ENCODE measurements around the gene CP. TPM values are rescaled to one million over a fixed set of nuclear protein-coding genes. Genes with fewer than 3 reads are reported as not detected.
A peak's percentile ranks its signal among the peaks of the same experiment; 100 is the strongest.

The CP gene
- total and polyA plus RNA-seq, 2 of the 13 experiments (the other 11 are each of a cell fraction or from before 2014, with no cell fraction given) = 42.6 to 789 TPM

DNA sequence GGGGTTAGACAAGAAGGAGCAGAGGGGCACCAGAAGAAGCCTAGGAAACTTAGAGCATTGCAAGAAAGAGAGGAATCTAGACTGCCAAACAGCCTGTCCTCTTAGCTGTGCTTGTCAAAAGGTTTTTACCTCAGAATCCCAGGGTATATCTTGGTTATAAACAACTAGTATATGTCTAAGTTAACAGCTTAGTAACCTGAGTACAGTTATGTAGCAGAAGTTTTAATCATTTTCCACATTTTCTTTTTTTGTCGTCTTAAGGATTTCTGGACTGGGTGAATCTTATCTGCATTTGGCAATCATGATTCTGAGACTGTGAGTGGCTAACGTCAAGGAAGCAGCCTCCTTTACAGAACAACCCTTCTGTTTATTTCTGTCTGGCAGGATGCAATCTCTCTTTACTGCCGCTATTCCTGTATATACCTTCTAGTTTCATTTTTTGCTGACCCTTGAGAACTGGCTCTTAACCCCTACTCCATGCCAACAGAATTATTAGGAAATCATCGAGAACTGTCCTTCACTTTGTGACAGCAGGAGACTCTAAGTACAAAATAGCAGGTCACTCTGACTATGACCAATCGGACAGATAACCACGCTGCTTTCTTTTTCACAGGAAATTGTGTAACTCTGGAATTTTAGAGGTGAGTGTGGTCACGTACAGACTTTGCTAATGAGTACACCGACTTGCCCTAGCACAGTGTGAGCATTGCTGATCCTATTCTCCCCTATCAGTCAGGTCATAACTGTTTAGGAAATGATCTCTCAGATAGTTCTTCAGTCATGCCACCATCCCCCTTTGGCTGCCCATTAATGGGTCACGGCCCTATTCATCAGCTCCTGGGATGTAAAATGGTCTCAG lies 3.3 kb upstream of the CP start (continued):
- TF ChIP-seq ZNF407 (CRISPR knock-in tag; IDR thresholded peaks at IDR 0.05; ENCODE audit: not compliant biosample characterization) (no peak), ZNF546 (CRISPR knock-in tag; conservative IDR thresholded peaks at IDR 0.05) (no peak), ZNF224 (CRISPR knock-in tag; IDR thresholded peaks at IDR 0.05) (no peak), HES4 (CRISPR knock-in tag; IDR thresholded peaks at IDR 0.05; ENCODE audit: borderline replicate concordance) (no peak), FUBP1 (CRISPR knock-in tag; IDR thresholded peaks at IDR 0.05; ENCODE audit: borderline replicate concordance) (0 out of 2 replicates have a peak, but pooled peaks have one; percentile 26), ZNF850 (CRISPR knock-in tag; conservative IDR thresholded peaks at IDR 0.05) (no peak), ETV6 (CRISPR knock-in tag; conservative IDR thresholded peaks at IDR 0.05) (no peak), ZNF543 (CRISPR knock-in tag; IDR thresholded peaks at IDR 0.05) (no peak), RFXAP (CRISPR knock-in tag; IDR thresholded peaks at IDR 0.05; ENCODE audit: borderline replicate concordance) (peak; percentile 69; the same call in 1 of the 2 replicates)
- TF ChIP-seq, protein P1, sequence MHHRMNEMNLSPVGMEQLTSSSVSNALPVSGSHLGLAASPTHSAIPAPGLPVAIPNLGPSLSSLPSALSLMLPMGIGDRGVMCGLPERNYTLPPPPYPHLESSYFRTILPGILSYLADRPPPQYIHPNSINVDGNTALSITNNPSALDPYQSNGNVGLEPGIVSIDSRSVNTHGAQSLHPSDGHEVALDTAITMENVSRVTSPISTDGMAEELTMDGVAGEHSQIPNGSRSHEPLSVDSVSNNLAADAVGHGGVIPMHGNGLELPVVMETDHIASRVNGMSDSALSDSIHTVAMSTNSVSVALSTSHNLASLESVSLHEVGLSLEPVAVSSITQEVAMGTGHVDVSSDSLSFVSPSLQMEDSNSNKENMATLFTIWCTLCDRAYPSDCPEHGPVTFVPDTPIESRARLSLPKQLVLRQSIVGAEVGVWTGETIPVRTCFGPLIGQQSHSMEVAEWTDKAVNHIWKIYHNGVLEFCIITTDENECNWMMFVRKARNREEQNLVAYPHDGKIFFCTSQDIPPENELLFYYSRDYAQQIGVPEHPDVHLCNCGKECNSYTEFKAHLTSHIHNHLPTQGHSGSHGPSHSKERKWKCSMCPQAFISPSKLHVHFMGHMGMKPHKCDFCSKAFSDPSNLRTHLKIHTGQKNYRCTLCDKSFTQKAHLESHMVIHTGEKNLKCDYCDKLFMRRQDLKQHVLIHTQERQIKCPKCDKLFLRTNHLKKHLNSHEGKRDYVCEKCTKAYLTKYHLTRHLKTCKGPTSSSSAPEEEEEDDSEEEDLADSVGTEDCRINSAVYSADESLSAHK (CRISPR knock-in tag; IDR thresholded peaks at IDR 0.05; ENCODE audit: borderline replicate concordance) = no peak
- TF ChIP-seq, protein P2, sequence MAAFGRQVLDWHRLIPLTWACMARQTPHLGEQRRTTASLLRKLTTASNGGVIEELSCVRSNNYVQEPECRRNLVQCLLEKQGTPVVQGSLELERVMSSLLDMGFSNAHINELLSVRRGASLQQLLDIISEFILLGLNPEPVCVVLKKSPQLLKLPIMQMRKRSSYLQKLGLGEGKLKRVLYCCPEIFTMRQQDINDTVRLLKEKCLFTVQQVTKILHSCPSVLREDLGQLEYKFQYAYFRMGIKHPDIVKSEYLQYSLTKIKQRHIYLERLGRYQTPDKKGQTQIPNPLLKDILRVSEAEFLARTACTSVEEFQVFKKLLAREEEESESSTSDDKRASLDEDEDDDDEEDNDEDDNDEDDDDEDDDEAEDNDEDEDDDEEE (CRISPR knock-in tag; IDR thresholded peaks at IDR 0.05) = no peak

Measured in HepG2 (cell line).